Measurements from ENCODE around the gene GTPBP2. TPM values are rescaled to one million over a fixed set of nuclear protein-coding genes. Genes with fewer than 3 reads are reported as not detected.

Gene GTPBP2
- total RNA-seq, 1 experiment from 2014 or later = 72.2 TPM

DNA sequence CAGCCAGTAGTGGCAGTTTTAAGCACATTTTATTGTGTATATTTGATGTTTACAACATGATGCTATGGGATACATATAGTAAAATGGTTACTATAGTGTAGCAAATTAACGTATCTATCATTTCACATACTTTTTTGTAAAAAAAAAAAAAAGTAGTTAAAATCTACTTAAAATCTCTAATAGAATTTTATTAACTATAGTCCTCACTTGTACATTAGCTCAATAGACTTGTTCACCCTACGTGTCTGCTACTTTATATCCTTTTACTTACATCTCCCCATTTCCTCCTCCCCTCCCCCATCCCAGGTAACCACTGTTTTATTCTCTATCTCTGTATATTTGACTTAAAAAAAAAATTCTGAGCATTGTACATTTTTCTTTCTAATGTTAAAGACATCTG lies 23.0 kb downstream of the GTPBP2 start:
- Histone ChIP-seq H2BK15ac (ENCODE audit: low read depth, low read length) (no peak overlapping the region), H3K4me2 (ENCODE audit: insufficient read depth, insufficient read length, low read length) (no peak overlapping the region), H3K79me2 (ENCODE audit: insufficient read depth, low read length) (no peaks in the 10 kb centered on the region), H4K8ac (replicated peaks; ENCODE audit: insufficient read length, low read depth, low read length) (no peak overlapping the region), H3K79me1 (ENCODE audit: insufficient read depth, low read depth, low read length, poor library complexity, severe bottlenecking) (no peaks in the 10 kb centered on the region), H3K56ac (ENCODE audit: insufficient read length, low read depth, low read length) (no peak overlapping the region), H4K91ac (ENCODE audit: insufficient read length, low read depth, low read length) (no peak overlapping the region), H2AK5ac (ENCODE audit: insufficient read length, low read length) (no peak overlapping the region), H3K23ac (ENCODE audit: insufficient read length, low read depth, low read length) (no peak overlapping the region), H2BK12ac (ENCODE audit: insufficient read length, low read depth, low read length) (no peak overlapping the region), H3K27ac (ENCODE audit: insufficient read length, low read depth, low read length) (no peak overlapping the region), H3K27me3 (ENCODE audit: insufficient read depth, low read length) (no peaks in the 10 kb centered on the region), H3K9ac (ENCODE audit: extremely low read depth, insufficient read length, low read length) (no peak overlapping the region), H2BK5ac (ENCODE audit: insufficient read length, low read length) (no peak overlapping the region), H2BK120ac (ENCODE audit: low read depth, low read length, poor library complexity, severe bottlenecking) (no peak overlapping the region), H3T11ph (ENCODE audit: low read length) (no peak overlapping the region), H3K4me1 (ENCODE audit: insufficient read depth, low read length) (no peaks in the 10 kb centered on the region), H3K14ac (ENCODE audit: insufficient read depth, low read length) (no peak overlapping the region), H3K18ac (ENCODE audit: insufficient read length, low read depth, low read length) (no peak overlapping the region), H2AFZ (ENCODE audit: low read length) (no peak overlapping the region), H3K4ac (ENCODE audit: low read depth, low read length) (no peak overlapping the region), H3K23me2 (ENCODE audit: insufficient read length, low read depth, low read length, poor library complexity, severe bottlenecking) (no peaks in the 10 kb centered on the region), H4K5ac (ENCODE audit: insufficient read length, low read depth, low read length) (no peak overlapping the region), H3K9me3 (ENCODE audit: control insufficient read depth, low read depth, low read length) (no peaks in the 10 kb centered on the region), H2BK20ac (ENCODE audit: low read depth, low read length, poor library complexity, severe bottlenecking) (no peak overlapping the region), H4K20me1 (ENCODE audit: control insufficient read depth, insufficient read depth, insufficient read length) (no peaks in the 10 kb centered on the region)
- TF ChIP-seq, protein P1, sequence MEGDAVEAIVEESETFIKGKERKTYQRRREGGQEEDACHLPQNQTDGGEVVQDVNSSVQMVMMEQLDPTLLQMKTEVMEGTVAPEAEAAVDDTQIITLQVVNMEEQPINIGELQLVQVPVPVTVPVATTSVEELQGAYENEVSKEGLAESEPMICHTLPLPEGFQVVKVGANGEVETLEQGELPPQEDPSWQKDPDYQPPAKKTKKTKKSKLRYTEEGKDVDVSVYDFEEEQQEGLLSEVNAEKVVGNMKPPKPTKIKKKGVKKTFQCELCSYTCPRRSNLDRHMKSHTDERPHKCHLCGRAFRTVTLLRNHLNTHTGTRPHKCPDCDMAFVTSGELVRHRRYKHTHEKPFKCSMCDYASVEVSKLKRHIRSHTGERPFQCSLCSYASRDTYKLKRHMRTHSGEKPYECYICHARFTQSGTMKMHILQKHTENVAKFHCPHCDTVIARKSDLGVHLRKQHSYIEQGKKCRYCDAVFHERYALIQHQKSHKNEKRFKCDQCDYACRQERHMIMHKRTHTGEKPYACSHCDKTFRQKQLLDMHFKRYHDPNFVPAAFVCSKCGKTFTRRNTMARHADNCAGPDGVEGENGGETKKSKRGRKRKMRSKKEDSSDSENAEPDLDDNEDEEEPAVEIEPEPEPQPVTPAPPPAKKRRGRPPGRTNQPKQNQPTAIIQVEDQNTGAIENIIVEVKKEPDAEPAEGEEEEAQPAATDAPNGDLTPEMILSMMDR (conservative IDR thresholded peaks at IDR 0.05) = no peak
- no peak overlapping the region; a peak in 1 of 7 replicates for H3K27ac Mint-ChIP-seq
- WGBS (ENCODE audit: extremely low coverage, insufficient read length, low lambda C conversion rate) = no CpG with 5 or more reads among the region's 2 CpGs
- no peaks in the 10 kb centered on the region for H3K9me3 Mint-ChIP-seq
- no peak overlapping the region for H3K4me3 Mint-ChIP-seq
- DNase-seq = no peak
- H3K36me3 Mint-ChIP-seq (ENCODE audit: insufficient read depth in 1 of 3, low read depth in 3 of 3) = peaks cover 0 to 51% (median 23%) of the 10 kb centered on the region in 3 experiments; a peak in 4 of 7 replicates
- no peaks in the 10 kb centered on the region for H3K4me1 Mint-ChIP-seq
- no peaks in the 10 kb centered on the region for H3K27me3 Mint-ChIP-seq (ENCODE audit: low read depth)
